GM18526 (cell line): ENCODE results near the gene MICAL3.

Source experiments
- POLR2A ChIP-seq: IDR thresholded peaks from 3 replicates; pipeline ENCODE4 v1.6.1; 2011; ENCODE audit not compliant: insufficient read length; ENCODE audit errors: extremely low read depth

Gene MICAL3

GRCh38 chr22:17831501-17832251 is 192.7 kb downstream of the MICAL3 start:
- TF ChIP-seq POLR2A: no peak

GRCh38 chr22:17830043-17830961 is 194.1 kb downstream of the MICAL3 start:
- TF ChIP-seq POLR2A: no peak

GRCh38 chr22:17829695-17830042 is 194.7 kb downstream of the MICAL3 start:
- no peak for TF ChIP-seq POLR2A

- no peak for TF ChIP-seq POLR2A
Observed at GRCh38 chr22:17828502-17829080, 195.8 kb downstream of the MICAL3 start.

- TF ChIP-seq POLR2A: no peak
Observed at GRCh38 chr22:17827466-17827865, 196.9 kb downstream of the MICAL3 start.

GRCh38 chr22:17825876-17826550 is 198.3 kb downstream of the MICAL3 start:
- TF ChIP-seq POLR2A: no peak

GRCh38 chr22:17824457-17824856 is 199.9 kb downstream of the MICAL3 start:
- no peak for TF ChIP-seq POLR2A

- TF ChIP-seq POLR2A: no peak
Observed at GRCh38 chr22:17823964-17824363, 200.4 kb downstream of the MICAL3 start.

GRCh38 chr22:17823226-17823625 is 201.1 kb downstream of the MICAL3 start:
- TF ChIP-seq POLR2A: no peak

GRCh38 chr22:17822087-17822486 is 202.3 kb downstream of the MICAL3 start:
- TF ChIP-seq POLR2A: no peak

GRCh38 chr22:17820879-17821439 is 203.4 kb downstream of the MICAL3 start:
- TF ChIP-seq POLR2A: no peak

GRCh38 chr22:17818649-17819048 is 205.7 kb downstream of the MICAL3 start:
- TF ChIP-seq POLR2A: no peak

- no peak for TF ChIP-seq POLR2A
Observed at GRCh38 chr22:17818180-17818579, 206.2 kb downstream of the MICAL3 start.

GRCh38 chr22:17817511-17818065 is 206.8 kb downstream of the MICAL3 start:
- no peak for TF ChIP-seq POLR2A

- TF ChIP-seq POLR2A: no peak
Observed at GRCh38 chr22:17817079-17817478, 207.3 kb downstream of the MICAL3 start.
